T-helper 17 cell (primary cell): Measurements from ENCODE around the gene CWC25. TPM values are rescaled to one million over a fixed set of nuclear protein-coding genes. Genes with fewer than 3 reads are reported as not detected.

Source experiments
- ATAC-seq: fragments of 150-1000 bp; cut with Tn5 transposase; 2 replicates; pipeline ENCODE4 v1.10.0; 2021; ENCODE audit warnings: mild to moderate bottlenecking, moderate library complexity
- DNase-seq, 3 donors: peaks; one replicate each; pipeline versions ENCODE4 v3.0.0 to v3.0.0-alpha.2; 2020 to 2021
- H3K9me3 ChIP-seq: one replicate; pipeline ENCODE4 v1.7.0; 2013; ENCODE audit warnings: low read length, mild to moderate bottlenecking; ENCODE audit not compliant: control insufficient read depth, poor library complexity, severe bottlenecking
- H3K27ac Mint-ChIP-seq: one replicate; pipeline ENCODE4 v1.8.0; 2022; ENCODE audit warnings: mild to moderate bottlenecking, moderate library complexity, mixed read lengths
- H3K27me3 Mint-ChIP-seq: one replicate; pipeline ENCODE4 v1.8.0; 2022; ENCODE audit warnings: mixed read lengths
- H3K36me3 Mint-ChIP-seq: one replicate; pipeline ENCODE4 v1.8.0; 2022; ENCODE audit warnings: low read depth, mixed read lengths
- H3K4me1 Mint-ChIP-seq: one replicate; pipeline ENCODE4 v1.8.0; 2022; ENCODE audit warnings: mild to moderate bottlenecking, mixed read lengths
- H3K4me3 Mint-ChIP-seq: one replicate; pipeline ENCODE4 v1.8.0; 2022; ENCODE audit warnings: mild to moderate bottlenecking, moderate library complexity, mixed read lengths
- total RNA-seq, 4 donors: library from RNA in 2 of 4; stranded (reverse) in 2 of 4; gene quantifications; one replicate each; pipeline ENCODE4 v1.2.3 and lab custom pipeline; 2022 to 2026

Gene CWC25
- total RNA-seq, 2 donors from 2014 or later = 69.6 to 88.5 TPM

- no peak for DNase-seq
- no peaks in the 10 kb centered on the region for H3K36me3 Mint-ChIP-seq
Measured at GRCh38 chr17:38844261-38844757, 19.2 kb upstream of the CWC25 start.

GRCh38 chr17:38825762-38826247 lies 684 bp upstream of the CWC25 start:
- Mint-ChIP-seq H3K4me3 (peak overlapping the region; percentile 98), H3K27me3 (no peaks in the 10 kb centered on the region), H3K4me1 (peaks cover 22% of the 10 kb centered on the region), H3K27ac (peak overlapping the region; percentile 99), H3K36me3 (peaks cover 5% of the 10 kb centered on the region)
- DNase-seq = no peak
- H3K9me3 ChIP-seq = no peaks in the 10 kb centered on the region
- no peak for ATAC-seq

More at GRCh38 chr17:38844261-38844757, 19.2 kb upstream of the CWC25 start:
- Mint-ChIP-seq H3K27ac (no peak overlapping the region), H3K4me1 (peaks cover 5% of the 10 kb centered on the region), H3K27me3 (no peaks in the 10 kb centered on the region), H3K4me3 (no peak overlapping the region)
- H3K9me3 ChIP-seq = no peaks in the 10 kb centered on the region
- ATAC-seq = no peak

GRCh38 chr17:38815576-38816193 lies 9.4 kb downstream of the CWC25 start:
- DNase-seq = no peak
- no peaks in the 10 kb centered on the region for H3K27me3 Mint-ChIP-seq
- H3K4me1 Mint-ChIP-seq = peaks cover 9% of the 10 kb centered on the region
- H3K9me3 ChIP-seq = no peaks in the 10 kb centered on the region
- peak; percentile 78 for ATAC-seq
- H3K27ac Mint-ChIP-seq = no peak overlapping the region
- H3K36me3 Mint-ChIP-seq = no peaks in the 10 kb centered on the region
- no peak overlapping the region for H3K4me3 Mint-ChIP-seq

- Mint-ChIP-seq H3K36me3 (peaks cover 3% of the 10 kb centered on the region), H3K27ac (peak overlapping the region; percentile 47)
Measured at GRCh38 chr17:38809828-38810227, 15.3 kb downstream of the CWC25 start.

GRCh38 chr17:38800237-38800760 lies 24.8 kb downstream of the CWC25 start:
- Mint-ChIP-seq H3K4me3 (peak overlapping the region; percentile 89), H3K27me3 (no peaks in the 10 kb centered on the region), H3K27ac (peak overlapping the region; percentile 96), H3K4me1 (peaks cover 32% of the 10 kb centered on the region), H3K36me3 (peaks cover 5% of the 10 kb centered on the region)
- no peak for DNase-seq
- no peak for ATAC-seq
- H3K9me3 ChIP-seq = no peaks in the 10 kb centered on the region

More at GRCh38 chr17:38809828-38810227, 15.3 kb downstream of the CWC25 start:
- peaks cover 3% of the 10 kb centered on the region for H3K4me1 Mint-ChIP-seq
- no peaks in the 10 kb centered on the region for H3K9me3 ChIP-seq
- no peak for DNase-seq
- no peak overlapping the region for H3K4me3 Mint-ChIP-seq
- no peaks in the 10 kb centered on the region for H3K27me3 Mint-ChIP-seq
- no peak for ATAC-seq

GRCh38 chr17:38799501-38800236 lies 25.5 kb downstream of the CWC25 start, which contains the start of gene PIP4K2B:
Gene PIP4K2B, minus strand, starts transcription at chr17:38799556. Its CDS starts 132 bp downstream, at chr17:38799424.
- peak; percentile 63 to 80 (median 78) for DNase-seq
- Mint-ChIP-seq H3K27me3 (no peaks in the 10 kb centered on the region), H3K4me1 (peaks cover 35% of the 10 kb centered on the region), H3K36me3 (peaks cover 5% of the 10 kb centered on the region), H3K4me3 (peak within 1 kb of the TSS; percentile 98), H3K27ac (peak within 1 kb of the TSS; percentile 96)
- peak; percentile 79 for ATAC-seq
- no peaks in the 10 kb centered on the region for H3K9me3 ChIP-seq

GRCh38 chr17:38798614-38799500 lies 26.3 kb downstream of the CWC25 start:
- peak overlapping the region; percentile 96 for H3K27ac Mint-ChIP-seq
- peak; percentile 44 for ATAC-seq
- H3K4me1 Mint-ChIP-seq = peaks cover 39% of the 10 kb centered on the region
- peak overlapping the region; percentile 98 for H3K4me3 Mint-ChIP-seq
- H3K36me3 Mint-ChIP-seq = peaks cover 5% of the 10 kb centered on the region
- no peaks in the 10 kb centered on the region for H3K27me3 Mint-ChIP-seq
- no peaks in the 10 kb centered on the region for H3K9me3 ChIP-seq
- peak in 2 of 3 donors; percentile 29 to 50 for DNase-seq

- peak overlapping the region; percentile 96 for H3K27ac Mint-ChIP-seq
- no peaks in the 10 kb centered on the region for H3K27me3 Mint-ChIP-seq
- ATAC-seq (no peak), DNase-seq (no peak)
- H3K36me3 Mint-ChIP-seq = peaks cover 5% of the 10 kb centered on the region
- peak overlapping the region; percentile 98 for H3K4me3 Mint-ChIP-seq
- H3K9me3 ChIP-seq = no peaks in the 10 kb centered on the region
- peaks cover 39% of the 10 kb centered on the region for H3K4me1 Mint-ChIP-seq
Measured at GRCh38 chr17:38797828-38798227, 27.3 kb downstream of the CWC25 start.

- H3K27me3 Mint-ChIP-seq = no peaks in the 10 kb centered on the region
- peak overlapping the region; percentile 96 for H3K27ac Mint-ChIP-seq
- H3K36me3 Mint-ChIP-seq = peaks cover 5% of the 10 kb centered on the region
- H3K4me1 Mint-ChIP-seq = peaks cover 39% of the 10 kb centered on the region
- peak overlapping the region; percentile 98 for H3K4me3 Mint-ChIP-seq
- DNase-seq (no peak), ATAC-seq (no peak)
- H3K9me3 ChIP-seq = no peaks in the 10 kb centered on the region
Measured at GRCh38 chr17:38797158-38797490, 28.0 kb downstream of the CWC25 start.

GRCh38 chr17:38796451-38797157 lies 28.5 kb downstream of the CWC25 start:
- DNase-seq (no peak), ATAC-seq (no peak)
- Mint-ChIP-seq H3K27ac (peak overlapping the region; percentile 96), H3K4me1 (peaks cover 39% of the 10 kb centered on the region), H3K36me3 (peaks cover 5% of the 10 kb centered on the region), H3K4me3 (no peak overlapping the region), H3K27me3 (no peaks in the 10 kb centered on the region)
- H3K9me3 ChIP-seq = no peaks in the 10 kb centered on the region

- no peak overlapping the region for H3K27ac Mint-ChIP-seq
- H3K4me1 Mint-ChIP-seq = peaks cover 41% of the 10 kb centered on the region
- ATAC-seq = no peak
- H3K9me3 ChIP-seq = no peaks in the 10 kb centered on the region
- no peak overlapping the region for H3K4me3 Mint-ChIP-seq
- peaks cover 5% of the 10 kb centered on the region for H3K36me3 Mint-ChIP-seq
- no peak for DNase-seq
- H3K27me3 Mint-ChIP-seq = no peaks in the 10 kb centered on the region
Measured at GRCh38 chr17:38794221-38794620, 30.9 kb downstream of the CWC25 start.

- H3K36me3 Mint-ChIP-seq = no peaks in the 10 kb centered on the region
- peaks cover 21% of the 10 kb centered on the region for H3K4me1 Mint-ChIP-seq
- H3K9me3 ChIP-seq = no peaks in the 10 kb centered on the region
- no peak for ATAC-seq
- H3K27me3 Mint-ChIP-seq = no peaks in the 10 kb centered on the region
- peak overlapping the region; percentile 37 for H3K27ac Mint-ChIP-seq
- DNase-seq = no peak
- H3K4me3 Mint-ChIP-seq = no peak overlapping the region
Measured at GRCh38 chr17:38791162-38791561, 34.0 kb downstream of the CWC25 start.
